PC-3 (cell line): ENCODE data around the gene SLC22A17.

ENCODE experiments used
- EZH2 ChIP-seq: fragments of 300-600 bp; sonication (generic); IDR thresholded peaks from one replicate; pipeline ENCODE4 v1.6.1; 2017; ENCODE audit warnings: antibody characterized with exemption, mild to moderate bottlenecking, low read length; ENCODE audit not compliant: unreplicated experiment
- TF ChIP-seq, protein P1 (sequence below): fragments of 300-600 bp; sonication (generic); conservative IDR thresholded peaks from 2 replicates; pipeline ENCODE4 v1.5.1; 2017; ENCODE audit warnings: antibody characterized with exemption, low read depth, mild to moderate bottlenecking, low read length

DNA sequence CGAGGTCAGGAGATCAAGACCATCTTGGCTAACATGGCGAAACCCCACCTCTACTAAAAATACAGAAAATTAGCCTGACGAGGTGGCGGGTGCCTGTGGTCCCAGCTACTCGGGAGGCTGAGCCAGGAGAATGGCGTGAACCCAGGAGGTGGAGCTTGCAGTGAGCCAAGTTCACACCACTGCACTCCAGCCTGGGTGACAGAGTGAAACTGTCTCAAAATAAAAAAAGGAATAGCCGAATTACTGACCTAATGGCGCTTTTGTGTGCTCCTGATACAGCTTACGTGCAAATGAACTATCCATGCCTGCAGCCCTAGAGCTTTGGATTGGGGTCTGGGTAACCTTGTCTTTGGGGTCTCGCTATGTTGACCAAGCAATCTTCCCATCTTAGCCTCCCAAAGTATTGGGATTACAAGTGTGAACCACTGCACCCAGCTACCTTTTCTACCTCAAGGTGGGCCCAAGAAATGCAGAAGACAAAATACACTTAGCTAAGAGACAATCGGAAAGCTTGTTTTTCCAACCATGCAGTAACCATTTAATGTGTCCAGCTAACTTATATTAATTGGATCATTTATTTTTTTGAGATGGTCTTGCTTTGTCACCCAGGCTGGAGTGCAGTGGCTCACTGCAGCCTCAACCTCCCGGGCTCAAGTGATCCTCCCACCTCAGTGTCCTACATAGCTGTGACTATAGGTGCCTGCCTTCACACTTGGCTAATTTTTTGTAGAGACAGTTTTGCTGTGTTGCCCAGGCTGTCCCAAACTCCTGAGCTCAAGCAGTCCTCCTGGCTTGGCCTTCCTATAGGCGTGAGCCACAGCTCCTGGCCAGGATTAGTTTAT, 26.0 kb downstream of the SLC22A17 start:
- TF ChIP-seq, protein P1, sequence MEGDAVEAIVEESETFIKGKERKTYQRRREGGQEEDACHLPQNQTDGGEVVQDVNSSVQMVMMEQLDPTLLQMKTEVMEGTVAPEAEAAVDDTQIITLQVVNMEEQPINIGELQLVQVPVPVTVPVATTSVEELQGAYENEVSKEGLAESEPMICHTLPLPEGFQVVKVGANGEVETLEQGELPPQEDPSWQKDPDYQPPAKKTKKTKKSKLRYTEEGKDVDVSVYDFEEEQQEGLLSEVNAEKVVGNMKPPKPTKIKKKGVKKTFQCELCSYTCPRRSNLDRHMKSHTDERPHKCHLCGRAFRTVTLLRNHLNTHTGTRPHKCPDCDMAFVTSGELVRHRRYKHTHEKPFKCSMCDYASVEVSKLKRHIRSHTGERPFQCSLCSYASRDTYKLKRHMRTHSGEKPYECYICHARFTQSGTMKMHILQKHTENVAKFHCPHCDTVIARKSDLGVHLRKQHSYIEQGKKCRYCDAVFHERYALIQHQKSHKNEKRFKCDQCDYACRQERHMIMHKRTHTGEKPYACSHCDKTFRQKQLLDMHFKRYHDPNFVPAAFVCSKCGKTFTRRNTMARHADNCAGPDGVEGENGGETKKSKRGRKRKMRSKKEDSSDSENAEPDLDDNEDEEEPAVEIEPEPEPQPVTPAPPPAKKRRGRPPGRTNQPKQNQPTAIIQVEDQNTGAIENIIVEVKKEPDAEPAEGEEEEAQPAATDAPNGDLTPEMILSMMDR, result no peak
- TF ChIP-seq EZH2, result no peak
